ENCODE measurements around the gene PNMT. TPM values are rescaled to one million over a fixed set of nuclear protein-coding genes. Genes with fewer than 3 reads are reported as not detected.

Gene PNMT
- total RNA-seq, 1 donor from 2014 or later, result not detected

- no peak for DNase-seq (ENCODE audit: extremely low read depth, low read depth, low spot score)
These were observed 35.9 kb upstream of the PNMT start for GRCh38 chr17:39632153-39632941.

- no peak for DNase-seq (ENCODE audit: extremely low read depth, low read depth, low spot score)
These were observed 34.6 kb upstream of the PNMT start for GRCh38 chr17:39633570-39634183.

GRCh38 chr17:39634384-39634871 is 33.8 kb upstream of the PNMT start:
- no peak for DNase-seq (ENCODE audit: extremely low read depth, low read depth, low spot score)

GRCh38 chr17:39635614-39636176 is 32.6 kb upstream of the PNMT start:
- DNase-seq (ENCODE audit: extremely low read depth, low read depth, low spot score), result no peak

- no peak for DNase-seq (ENCODE audit: extremely low read depth, low read depth, low spot score)
These were observed 31.7 kb upstream of the PNMT start for GRCh38 chr17:39636587-39636926.

GRCh38 chr17:39636927-39637736 is 31.1 kb upstream of the PNMT start, which contains the start of gene STARD3:
Gene STARD3, plus strand, starts transcription at chr17:39637144. Its CDS starts 16,388 bp downstream, at chr17:39653532.
- DNase-seq (ENCODE audit: extremely low read depth, low read depth, low spot score), result no peak

GRCh38 chr17:39638317-39638716 is 29.9 kb upstream of the PNMT start:
- DNase-seq (ENCODE audit: extremely low read depth, low read depth, low spot score), result no peak

GRCh38 chr17:39639043-39639442 is 29.2 kb upstream of the PNMT start:
- DNase-seq (ENCODE audit: extremely low read depth, low read depth, low spot score), result no peak

GRCh38 chr17:39639566-39640458 is 28.4 kb upstream of the PNMT start:
- DNase-seq (ENCODE audit: extremely low read depth, low read depth, low spot score), result no peak

GRCh38 chr17:39640591-39641031 is 27.6 kb upstream of the PNMT start:
- DNase-seq (ENCODE audit: extremely low read depth, low read depth, low spot score), result no peak

GRCh38 chr17:39641097-39641496 is 27.2 kb upstream of the PNMT start:
- DNase-seq (ENCODE audit: extremely low read depth, low read depth, low spot score), result no peak

- DNase-seq (ENCODE audit: extremely low read depth, low read depth, low spot score), result no peak
These were observed 26.4 kb upstream of the PNMT start for GRCh38 chr17:39641883-39642282.

GRCh38 chr17:39642291-39643074 is 25.8 kb upstream of the PNMT start:
- no peak for DNase-seq (ENCODE audit: extremely low read depth, low read depth, low spot score)

GRCh38 chr17:39643271-39643670 is 25.0 kb upstream of the PNMT start:
- DNase-seq (ENCODE audit: extremely low read depth, low read depth, low spot score), result no peak

- DNase-seq (ENCODE audit: extremely low read depth, low read depth, low spot score), result no peak
These were observed 21.0 kb upstream of the PNMT start for GRCh38 chr17:39647256-39647655.

- no peak for DNase-seq (ENCODE audit: extremely low read depth, low read depth, low spot score)
These were observed 19.5 kb upstream of the PNMT start for GRCh38 chr17:39648616-39649366.

GRCh38 chr17:39650121-39650579 is 18.1 kb upstream of the PNMT start:
- no peak for DNase-seq (ENCODE audit: extremely low read depth, low read depth, low spot score)

- DNase-seq (ENCODE audit: extremely low read depth, low read depth, low spot score), result no peak
These were observed 16.2 kb upstream of the PNMT start for GRCh38 chr17:39651923-39652586.

Measured in glomerular endothelial cell (primary cell).